Measurements from ENCODE around the gene TBCCD1.
"Not testable (repeated sequence)": the region's sequence is repeated elsewhere in the genome, so short reads cannot be mapped to it uniquely, and the experiment has no call there.

The TBCCD1 gene

DNA sequence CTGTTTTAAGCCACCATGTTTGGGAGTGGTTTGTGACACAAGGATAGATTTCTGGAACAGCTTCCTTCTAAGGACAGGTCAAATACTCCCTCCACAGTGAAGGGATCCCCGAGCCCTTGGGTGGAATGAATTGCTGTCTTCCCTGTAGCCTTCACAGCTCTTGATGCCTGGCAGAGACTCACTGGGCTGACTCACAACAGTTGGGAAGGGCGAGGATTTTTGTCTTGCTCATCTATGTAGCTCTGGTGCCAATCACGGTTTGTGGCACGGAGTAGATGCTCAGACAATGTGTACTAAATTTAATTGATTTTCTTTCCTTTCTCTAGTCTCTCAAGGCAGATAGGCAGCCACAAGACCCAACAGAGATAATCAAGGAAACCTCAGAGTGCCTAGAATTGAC, 49.9 kb downstream of the TBCCD1 start:
- DNase-seq (ENCODE audit: low spot score): no peak

DNA sequence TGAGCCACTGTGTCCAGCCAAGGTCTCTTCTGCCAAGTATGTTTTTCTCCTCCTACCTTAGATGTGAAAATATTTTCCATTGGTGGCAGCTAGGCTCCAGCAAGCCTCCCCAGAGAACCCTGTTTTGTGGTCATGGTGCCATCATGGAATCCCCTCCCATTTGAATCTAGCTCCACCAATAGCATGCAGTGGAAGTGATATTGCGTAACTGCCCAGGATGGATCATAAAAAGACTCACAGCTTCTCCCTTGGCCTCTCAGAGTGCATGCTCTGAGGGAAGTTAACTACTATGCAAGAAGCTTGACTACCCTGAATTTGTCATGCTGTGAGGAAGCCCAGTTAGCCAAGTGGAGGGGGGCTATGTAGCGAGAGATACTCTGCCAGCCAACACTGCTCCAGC, 50.5 kb downstream of the TBCCD1 start:
- DNase-seq (ENCODE audit: low spot score): no peak

DNA sequence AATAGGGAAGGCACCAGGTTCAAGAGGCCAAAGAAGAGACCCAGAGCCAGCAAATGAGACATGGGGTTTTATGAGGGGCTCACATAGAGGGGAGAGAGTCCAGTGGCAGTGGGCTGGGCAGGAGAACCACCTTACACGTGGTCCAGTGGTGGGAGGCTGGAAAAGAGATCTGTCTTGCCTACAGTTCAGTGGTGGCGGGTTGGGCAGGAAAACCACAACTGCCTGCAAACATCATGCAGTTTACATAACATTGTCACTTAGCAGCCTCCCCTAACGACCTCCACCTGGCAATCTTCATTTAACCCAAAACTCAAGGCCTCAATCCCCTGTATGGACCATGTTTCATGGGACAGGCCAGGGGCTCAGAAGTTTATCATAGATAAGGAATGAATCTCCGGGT, 52.0 kb downstream of the TBCCD1 start:
- peak; percentile 44 for DNase-seq (ENCODE audit: low spot score)

DNA sequence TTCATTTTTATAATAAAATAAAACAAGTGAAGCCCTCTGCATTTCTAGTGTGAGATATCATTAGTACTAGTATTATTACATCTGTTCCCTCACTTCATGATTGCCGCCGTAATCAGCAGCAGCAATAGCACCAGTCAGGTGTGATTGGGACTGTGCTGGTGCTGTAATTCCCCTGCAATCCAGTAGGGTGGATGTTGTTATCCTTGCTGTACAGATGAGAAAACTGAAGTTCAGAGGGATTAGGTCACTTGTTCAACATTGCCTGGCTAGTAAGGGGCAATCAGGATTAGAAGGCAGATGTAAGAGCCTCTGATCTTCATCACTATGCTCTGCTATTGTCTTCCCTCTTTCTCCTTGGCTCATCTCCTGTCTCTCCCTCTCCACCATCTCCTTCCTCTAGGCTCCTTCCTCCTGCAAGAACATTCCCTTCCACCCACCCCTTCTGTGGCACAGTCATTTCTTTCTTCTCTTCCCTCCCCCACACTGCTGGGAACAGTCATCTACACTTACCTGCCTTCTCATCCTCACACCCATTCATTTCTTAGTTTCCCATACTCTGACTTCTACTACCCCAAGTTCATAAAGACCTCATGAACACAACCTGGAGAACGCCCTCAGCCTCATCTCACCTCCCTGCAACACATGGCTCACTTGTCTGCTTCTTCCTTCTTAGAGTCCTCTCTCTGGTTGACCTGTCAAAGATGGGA, 52.7 kb downstream of the TBCCD1 start:
- DNase-seq (ENCODE audit: low spot score): no peak

DNA sequence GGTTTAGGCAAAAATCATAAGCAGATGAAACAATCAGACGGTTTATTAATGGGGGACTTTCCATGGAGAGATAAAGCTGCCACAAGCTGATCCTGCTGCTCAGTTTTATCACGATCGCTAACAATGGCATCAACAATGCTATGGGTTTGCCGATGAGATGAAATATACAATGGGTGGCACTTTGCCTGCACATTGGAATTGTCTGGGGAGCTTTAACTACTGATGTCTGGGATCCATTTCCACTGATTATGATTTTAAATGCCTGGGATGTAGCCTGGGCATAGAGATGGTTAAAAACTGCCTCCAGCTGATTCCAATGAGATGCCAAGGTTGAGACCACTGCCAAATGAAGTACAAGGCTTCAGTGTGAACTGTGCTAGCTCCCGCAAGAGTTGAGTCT, 53.8 kb downstream of the TBCCD1 start:
- DNase-seq (ENCODE audit: low spot score): no peak

DNA sequence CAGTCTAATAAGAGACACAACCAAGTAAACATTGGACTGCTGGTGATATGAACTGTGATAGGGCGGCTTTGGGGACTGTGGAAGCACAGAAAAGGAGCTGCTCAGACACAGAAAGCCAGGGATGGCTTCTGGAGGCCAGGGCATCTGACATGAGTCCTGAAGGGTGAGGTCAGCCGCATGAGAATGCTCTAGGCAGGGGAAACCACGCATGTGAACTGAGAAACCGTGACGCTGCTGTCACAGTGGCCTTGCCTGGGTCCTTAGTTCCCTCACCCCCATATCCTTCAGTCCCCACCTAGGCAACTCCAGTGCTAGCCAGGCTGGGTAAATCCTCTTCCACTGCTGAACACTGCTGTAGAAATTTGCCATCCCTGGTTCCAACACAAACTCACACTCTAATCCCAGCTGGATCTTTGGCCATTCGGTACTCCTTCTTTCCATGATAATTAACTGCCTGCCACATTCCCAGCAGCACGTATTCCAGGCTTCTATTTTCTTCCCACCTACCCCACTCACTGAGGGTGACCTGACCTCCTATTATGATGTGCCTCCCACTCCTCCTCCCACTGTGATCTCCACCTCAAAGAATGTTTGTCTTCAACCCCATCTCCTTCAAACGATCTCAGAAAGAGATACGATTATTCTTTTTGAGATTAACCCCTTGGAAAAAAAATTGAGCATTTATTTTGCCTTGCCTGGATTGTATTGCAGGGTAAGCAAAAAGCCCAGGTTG, 54.4 kb downstream of the TBCCD1 start:
- DNase-seq (ENCODE audit: low spot score): no peak

DNA sequence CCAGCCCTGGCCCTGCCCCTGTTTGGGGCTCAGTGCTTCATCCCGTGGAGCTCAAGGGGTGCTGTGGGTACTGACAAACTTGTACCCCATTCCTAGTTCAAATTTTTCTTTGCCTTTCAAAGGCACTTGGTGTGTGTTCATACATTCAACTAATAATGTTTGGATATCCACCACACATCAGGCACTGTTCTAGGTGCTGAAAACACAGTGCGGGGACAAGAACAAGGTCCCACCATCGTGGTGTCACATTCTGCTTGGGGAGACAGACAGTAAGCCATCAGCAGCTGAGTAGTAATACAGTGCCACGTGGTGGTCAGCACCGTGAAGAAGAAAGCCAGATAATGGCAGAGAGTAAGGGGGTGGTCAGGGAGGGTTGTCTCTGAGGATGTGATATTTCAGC, 55.4 kb downstream of the TBCCD1 start:
- no peak for DNase-seq (ENCODE audit: low spot score)

DNA sequence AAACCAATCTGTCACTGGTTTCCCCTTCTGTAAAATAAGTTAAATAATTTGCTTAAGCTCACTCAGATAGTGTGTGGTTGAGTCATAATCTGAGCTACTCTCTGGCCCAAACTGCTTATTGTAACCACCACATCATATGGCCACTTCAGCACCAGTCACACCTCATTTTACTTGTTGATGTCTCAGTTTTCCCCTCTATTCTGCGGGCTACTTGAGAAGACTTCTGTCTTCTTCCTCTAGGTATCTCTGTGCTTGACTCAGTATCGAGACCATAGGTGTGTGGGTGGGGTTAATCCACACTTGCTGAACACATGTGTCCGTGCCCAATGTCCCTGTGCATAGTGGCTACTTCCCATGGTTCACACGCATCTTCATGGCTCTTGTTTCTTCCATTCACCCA, 55.9 kb downstream of the TBCCD1 start:
- DNase-seq (ENCODE audit: low spot score): no peak

DNA sequence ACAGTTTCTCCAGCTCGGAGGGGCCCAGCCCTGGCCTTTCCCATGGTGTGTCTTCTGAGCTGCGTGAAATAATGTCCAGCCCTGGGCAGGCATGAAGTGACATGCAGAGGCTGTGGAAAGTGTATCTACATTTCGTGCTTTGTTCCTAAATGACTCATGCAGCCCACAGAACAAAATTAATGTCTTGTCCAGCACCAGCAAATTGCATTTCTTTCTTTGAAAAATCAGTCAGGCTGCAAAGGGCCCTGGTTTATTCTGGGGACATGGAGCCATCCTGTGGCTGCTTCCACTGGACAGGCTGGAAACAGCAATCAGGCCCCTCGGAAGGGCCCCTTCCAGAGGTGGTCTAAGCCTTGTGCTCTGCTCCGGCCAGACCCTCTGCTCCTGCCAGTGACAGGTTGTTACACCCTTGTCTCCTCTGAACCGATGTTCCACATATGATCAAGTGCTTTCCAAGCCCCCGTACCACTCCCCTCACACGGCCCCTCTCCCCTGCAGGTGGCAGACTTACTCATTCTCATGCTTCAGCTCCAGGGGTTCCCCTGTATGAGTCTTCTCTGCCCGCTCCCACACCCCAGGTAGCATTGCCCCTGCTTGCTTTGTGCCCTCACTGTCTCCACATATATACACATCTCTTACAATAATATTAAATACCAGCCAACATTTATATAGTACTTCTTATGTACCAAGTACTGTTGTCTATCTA, 56.6 kb downstream of the TBCCD1 start:
- DNase-seq (ENCODE audit: low spot score): no peak

DNA sequence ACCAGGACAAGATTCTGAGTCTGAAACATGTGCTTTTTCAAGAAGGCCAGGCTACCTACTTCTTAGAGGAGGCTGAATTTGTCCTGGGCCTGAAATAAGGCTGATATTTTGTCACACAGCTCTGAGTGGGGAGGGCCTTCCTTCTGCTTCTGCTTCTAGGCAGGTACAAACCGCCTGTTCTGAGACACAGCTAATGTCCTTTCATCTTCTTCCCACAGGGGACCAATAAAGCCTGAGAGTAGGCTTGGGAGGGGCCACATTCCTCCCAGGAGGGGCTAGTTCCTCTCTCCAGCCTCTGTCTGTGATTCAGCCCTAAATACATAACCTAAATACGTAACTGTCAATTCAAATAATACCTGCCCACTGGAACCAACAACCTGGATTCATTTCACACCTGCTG, 57.7 kb downstream of the TBCCD1 start:
- DNase-seq (ENCODE audit: low spot score): no peak

DNA sequence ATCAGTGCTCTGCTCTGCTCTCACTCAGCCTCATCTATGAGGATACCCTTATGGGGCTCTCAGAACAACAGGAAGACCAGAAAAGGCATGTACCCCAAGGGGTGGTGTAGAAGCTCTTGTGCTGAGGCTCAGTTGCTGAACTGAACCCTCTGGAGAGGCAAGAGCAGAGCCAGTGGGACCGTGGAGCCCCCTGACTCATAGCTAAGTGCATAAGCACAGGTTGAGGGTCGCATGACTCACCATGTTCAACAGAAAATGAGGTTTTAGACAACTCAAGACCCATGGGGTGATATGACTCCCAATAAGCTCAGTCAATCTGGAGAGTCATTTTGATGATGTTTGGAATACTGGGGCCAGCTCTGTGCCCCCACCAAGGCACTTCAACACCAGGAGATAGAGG, 60.3 kb downstream of the TBCCD1 start:
- no peak for DNase-seq (ENCODE audit: low spot score)

DNA sequence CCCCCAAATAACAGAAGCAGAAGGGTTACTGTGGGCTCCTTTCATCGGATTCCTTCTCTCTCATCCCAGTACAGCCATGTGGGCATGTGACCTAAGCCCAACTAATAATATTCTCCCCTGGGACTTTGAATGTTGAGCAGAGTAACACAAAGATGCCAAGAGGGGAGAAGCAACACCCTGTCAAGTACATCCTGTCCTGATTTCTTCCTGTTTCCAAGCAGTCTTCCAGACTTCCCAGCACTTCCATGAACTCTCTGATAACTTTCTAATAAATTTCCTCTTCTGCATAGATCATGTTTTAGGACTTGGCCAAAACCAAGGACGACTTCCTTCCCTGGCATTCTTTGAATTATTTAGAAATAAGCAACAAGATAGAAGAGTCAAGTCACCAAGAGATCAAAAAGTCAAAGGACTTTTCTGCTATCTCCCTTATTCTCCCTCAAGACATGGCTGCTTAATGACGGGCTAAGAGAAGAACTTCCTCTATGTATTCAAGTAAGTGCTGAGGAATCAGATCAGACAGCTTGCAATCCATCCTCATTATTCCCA, 60.9 kb downstream of the TBCCD1 start:
- no peak for DNase-seq (ENCODE audit: low spot score)

DNA sequence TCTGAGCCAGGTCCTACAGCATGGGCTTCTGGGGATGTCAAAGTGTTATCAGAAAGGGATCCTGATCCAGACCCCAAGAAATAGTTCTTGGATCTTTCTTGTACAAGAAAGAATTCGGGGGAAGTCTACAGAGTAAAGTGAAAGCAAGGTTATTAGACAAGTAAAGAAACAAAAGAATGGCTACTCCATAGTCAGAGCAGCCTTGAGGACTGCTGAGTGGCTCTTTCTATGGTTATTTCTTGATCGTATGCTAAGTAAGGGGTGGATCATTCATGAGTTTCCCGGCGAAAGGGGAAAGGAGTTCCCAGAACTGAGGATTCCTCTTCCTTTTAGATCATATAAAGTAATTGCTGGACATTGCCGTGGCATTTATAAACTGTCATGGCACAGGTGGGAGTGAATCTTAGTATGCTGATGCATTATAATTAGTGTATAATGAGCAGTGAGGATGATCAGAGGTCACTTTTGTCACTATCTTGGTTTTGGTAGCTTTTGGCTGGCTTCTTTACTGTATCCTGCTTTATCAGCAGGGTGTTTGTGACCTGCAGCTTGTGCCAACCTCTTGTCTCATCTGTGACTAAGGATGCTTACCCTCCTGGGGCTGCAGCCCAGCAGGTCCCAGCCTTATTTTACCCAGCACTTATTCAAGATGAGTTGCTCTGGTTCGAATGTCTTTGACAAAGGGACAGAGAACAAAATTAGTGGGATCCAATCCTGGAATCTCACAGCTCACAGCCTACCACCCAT, 64.0 kb downstream of the TBCCD1 start:
- DNase-seq (ENCODE audit: low spot score): no peak

DNA sequence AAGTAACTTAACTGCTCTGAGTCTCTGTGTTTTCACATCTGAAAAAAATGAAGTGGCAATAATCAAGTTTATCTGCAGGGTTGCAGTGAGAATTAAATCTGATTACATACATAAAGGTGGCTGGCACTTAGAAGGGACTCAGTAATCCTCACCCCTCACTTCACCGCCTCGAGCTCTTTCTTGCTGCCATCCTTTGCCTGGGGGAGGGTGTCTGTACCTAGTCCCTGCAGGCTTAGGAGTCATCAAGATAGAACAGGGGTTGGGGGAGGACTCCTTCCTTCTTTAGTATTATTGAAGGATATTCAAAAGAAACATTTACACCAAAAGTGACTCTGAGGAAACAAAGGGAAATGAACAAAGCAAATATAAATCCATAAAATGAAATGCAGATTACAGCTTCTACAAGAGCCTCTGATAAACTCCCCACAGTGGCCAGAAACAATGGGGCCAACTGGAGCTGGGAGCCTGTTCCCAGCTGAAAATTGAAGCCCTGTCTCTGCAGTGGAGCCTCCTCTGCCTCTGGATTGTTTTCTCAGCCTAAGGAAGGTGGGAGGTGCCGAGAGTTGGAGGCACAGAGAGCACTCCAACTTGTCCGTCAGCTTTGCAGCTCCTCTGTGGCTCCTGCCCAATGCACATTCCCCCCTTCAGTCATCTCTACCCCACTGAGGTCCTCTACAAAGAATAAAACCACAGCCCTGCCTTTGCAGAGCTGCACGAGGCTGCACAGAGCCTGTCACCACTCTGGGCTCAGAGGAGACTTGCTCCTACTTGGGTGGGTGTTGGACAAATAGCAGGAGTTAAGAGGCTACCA, 64.8 kb downstream of the TBCCD1 start:
- no peak for DNase-seq (ENCODE audit: low spot score)

DNA sequence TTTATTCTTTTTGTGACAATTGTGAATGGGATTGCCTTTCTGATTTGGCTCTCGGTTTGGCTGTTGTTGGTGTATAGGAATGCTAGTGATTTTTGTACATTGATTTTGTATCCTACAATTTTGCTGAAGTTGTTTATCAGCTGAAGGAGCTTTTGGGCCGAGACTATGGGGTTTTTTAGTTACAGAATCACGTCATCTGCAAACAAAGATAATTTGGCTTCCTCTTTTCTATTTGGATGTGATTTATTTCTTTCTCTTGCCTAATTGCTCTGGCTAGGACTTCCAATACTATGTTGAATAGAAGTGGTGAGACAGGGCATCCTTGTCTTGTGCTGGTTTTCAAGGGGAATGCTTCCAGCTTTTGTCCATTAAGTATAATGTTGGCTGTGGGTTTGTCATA, 67.2 kb downstream of the TBCCD1 start:
- not testable (repeated sequence) for DNase-seq (ENCODE audit: low spot score)

DNA sequence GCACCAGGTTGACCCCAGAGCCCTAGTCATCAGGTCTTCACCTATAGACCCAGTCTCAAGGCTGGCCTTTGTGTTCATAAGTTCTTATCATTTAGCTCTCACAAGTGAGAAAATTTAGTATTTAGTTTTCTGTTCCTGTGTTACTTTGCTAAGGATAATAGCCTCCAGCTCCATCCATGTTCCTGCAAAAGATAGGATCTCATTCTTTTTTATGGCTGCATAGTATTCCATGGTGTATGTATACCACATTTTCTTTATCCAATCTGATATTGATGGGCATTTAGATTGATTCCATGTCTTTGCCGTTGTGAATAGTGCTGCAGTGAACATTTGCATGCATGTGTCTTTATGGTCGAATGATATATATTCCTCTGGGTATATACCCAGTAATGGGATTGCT, 69.1 kb downstream of the TBCCD1 start:
- not testable (repeated sequence) for DNase-seq (ENCODE audit: low spot score)

DNA sequence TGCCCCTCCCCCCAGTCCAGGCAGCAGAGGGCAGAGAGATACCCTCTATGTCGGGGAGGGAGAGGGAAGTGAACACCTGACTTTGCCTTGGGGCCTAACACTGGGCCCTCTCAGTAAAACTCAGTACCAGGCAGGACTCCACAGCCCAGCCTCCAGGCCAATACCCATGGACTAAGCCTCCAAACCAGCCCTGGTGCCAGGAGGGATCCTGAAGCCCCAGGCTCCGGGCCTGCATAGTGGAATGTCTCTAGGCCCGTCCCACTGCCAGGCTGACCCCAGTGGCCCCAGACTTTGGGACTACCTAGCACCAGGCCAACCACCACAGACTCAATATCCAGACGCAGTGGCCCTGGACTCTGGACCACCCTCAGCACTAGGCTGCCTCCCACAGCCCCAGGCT, 69.5 kb downstream of the TBCCD1 start:
- no peak for DNase-seq (ENCODE audit: low spot score)

DNA sequence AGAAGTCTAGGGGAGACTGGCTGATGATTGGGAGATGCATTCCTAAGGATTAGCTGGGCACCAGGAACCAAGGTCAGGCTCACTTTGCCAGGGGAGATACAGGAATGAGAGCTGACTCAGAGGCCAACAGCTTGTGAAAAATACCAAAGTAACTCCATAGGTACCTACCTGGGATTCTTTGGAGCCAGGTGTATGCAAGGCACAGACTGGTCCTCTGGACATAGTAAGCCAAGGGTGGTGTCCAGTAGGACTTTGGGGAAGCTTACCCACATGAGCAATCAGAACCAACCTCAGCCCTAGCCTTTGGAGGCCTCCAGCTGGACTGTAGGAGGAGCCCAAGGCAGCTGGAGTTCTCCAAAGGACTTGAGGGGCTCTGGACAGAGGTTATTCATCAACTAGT, 70.5 kb downstream of the TBCCD1 start:
- DNase-seq (ENCODE audit: low spot score): no peak

All from CD4-positive, alpha-beta T cell treated with Interleukin-15 for 4 hours (primary cell).